Breast epithelium (tissue), 3 donors: ENCODE results near the gene IER5L.

ENCODE experiments used
- POLR2AphosphoS5 ChIP-seq, 3 donors: sonication (generic); formaldehyde crosslinking; IDR thresholded peaks; one replicate each; pipeline ENCODE4 v1.6.1; 2017; ENCODE audit warnings: antibody characterized with exemption in 3 of 3
- TF ChIP-seq, protein P1 (sequence below), 3 donors: fragments of 450-650 bp; IDR thresholded peaks; one replicate each; pipeline ENCODE4 v1.5.1; 2016 to 2017; ENCODE audit warnings: antibody characterized with exemption in 3 of 3, mild to moderate bottlenecking in 3 of 3, moderate library complexity in 3 of 3

DNA sequence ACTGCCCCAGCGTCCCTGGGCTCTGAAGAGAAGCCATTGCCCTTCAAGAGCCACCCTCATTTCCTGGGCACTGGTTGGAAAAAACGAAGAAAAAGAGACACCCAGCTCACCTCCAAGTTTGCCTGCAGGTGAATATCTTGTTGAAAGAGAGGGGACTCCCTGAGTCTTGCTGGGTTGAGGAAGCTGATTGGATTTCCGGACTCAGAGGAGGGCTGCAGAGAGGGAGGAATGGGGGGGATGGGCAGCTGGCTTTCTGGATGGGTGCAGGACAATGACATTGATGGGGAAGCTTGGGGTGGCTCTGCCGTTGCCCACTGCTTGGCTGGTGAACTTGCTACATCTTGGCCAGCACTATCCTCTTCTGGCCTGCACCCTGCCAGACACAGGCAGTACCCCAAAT is 31.0 kb upstream of the IER5L start:
- TF ChIP-seq, protein P1, sequence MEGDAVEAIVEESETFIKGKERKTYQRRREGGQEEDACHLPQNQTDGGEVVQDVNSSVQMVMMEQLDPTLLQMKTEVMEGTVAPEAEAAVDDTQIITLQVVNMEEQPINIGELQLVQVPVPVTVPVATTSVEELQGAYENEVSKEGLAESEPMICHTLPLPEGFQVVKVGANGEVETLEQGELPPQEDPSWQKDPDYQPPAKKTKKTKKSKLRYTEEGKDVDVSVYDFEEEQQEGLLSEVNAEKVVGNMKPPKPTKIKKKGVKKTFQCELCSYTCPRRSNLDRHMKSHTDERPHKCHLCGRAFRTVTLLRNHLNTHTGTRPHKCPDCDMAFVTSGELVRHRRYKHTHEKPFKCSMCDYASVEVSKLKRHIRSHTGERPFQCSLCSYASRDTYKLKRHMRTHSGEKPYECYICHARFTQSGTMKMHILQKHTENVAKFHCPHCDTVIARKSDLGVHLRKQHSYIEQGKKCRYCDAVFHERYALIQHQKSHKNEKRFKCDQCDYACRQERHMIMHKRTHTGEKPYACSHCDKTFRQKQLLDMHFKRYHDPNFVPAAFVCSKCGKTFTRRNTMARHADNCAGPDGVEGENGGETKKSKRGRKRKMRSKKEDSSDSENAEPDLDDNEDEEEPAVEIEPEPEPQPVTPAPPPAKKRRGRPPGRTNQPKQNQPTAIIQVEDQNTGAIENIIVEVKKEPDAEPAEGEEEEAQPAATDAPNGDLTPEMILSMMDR (IDR thresholded peaks at IDR 0.05), result no peak
- no peak for TF ChIP-seq POLR2AphosphoS5 (IDR thresholded peaks at IDR 0.05)
